NCI-H128 (cell line): ENCODE measurements around the gene MBOAT1.
"Not testable (repeated sequence)": the region's sequence is repeated elsewhere in the genome, so short reads cannot be mapped to it uniquely, and the experiment has no call there.

Experiments used
- DNase-seq: peaks from one replicate; lab custom pipeline; 2025; ENCODE audit not compliant: unreplicated experiment; lab: John Stamatoyannopoulos, UW

MBOAT1 gene, protein sequence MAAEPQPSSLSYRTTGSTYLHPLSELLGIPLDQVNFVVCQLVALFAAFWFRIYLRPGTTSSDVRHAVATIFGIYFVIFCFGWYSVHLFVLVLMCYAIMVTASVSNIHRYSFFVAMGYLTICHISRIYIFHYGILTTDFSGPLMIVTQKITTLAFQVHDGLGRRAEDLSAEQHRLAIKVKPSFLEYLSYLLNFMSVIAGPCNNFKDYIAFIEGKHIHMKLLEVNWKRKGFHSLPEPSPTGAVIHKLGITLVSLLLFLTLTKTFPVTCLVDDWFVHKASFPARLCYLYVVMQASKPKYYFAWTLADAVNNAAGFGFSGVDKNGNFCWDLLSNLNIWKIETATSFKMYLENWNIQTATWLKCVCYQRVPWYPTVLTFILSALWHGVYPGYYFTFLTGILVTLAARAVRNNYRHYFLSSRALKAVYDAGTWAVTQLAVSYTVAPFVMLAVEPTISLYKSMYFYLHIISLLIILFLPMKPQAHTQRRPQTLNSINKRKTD

DNA sequence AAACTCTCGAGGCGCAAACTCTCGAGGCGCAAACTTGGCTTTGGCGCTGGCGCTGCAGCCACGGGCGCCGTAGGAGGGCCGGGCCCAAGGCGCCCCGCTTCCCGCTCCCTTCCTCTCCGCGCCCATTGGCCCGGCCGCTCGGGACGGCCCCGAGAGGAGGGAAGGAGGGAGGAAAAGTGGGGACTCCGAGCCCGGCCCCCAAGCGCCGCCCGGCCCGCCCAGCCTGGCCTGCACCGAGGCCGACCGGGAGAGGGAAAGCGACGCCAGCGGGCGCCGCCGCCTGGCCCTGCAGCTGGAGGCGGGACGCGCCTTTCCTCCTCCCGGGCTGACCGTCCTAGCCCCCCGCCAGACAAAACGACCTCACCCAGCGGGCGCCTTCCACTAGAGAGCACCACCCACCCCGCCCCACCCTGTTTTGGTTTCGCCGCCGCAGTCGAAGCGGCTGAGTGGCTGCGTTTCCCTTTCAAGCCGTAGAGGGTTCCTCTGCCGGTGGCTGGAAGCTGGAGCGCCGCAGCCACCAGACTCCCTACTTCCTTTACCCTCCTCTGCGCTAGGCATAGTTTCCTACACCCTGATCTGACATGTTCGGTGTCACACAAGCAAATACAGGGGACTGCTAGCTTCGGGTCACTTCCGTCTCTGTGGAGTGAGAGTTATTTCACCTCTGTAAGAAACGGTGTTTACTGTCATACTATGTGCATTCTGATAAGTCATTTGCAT lies at the start of gene MBOAT1:
TSS of gene MBOAT1 (minus strand) at position 78 of the 720 bp plus-strand sequence. CDS start 235 bp downstream, outside the sequence.
- DNase-seq: peak; percentile 38

DNA sequence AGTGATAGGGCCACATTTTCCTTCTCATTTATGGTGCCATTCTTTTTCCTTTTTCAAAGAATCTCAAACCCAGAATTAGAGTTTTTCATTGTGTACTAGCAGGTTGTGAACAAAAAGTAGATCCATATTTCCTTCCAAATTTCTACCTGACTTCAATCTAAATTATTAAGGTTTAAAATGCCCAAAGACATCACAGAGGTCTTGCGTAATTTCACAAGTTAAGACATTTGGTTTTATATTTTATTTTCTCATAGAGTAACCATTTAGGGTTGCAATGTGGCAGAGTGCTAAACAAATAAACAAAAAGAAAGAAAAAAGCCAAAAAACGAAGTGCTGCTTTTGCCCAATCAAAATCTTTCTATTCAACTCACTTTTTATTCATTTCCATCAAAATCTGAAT lies 49.4 kb upstream of the MBOAT1 start:
- DNase-seq: no peak

DNA sequence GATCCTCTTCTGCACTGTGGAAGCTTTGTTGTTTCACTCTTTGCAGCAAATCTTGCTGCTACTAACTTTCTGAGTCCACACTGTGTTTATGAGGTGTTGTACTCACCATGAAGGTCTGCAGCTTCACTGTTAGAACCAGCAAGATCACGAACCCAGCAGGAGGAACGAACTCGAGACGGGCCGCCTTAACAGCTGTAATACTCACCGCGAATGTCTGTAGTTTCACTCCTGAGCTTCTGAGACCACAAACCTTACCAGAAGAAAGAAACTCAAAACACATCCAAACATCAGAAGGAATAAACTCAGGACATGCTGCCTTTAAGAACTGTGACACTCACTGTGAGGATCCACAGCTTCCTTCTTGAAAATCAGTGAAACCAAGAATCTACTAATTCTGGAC lies 48.1 kb upstream of the MBOAT1 start:
- DNase-seq: no peak

DNA sequence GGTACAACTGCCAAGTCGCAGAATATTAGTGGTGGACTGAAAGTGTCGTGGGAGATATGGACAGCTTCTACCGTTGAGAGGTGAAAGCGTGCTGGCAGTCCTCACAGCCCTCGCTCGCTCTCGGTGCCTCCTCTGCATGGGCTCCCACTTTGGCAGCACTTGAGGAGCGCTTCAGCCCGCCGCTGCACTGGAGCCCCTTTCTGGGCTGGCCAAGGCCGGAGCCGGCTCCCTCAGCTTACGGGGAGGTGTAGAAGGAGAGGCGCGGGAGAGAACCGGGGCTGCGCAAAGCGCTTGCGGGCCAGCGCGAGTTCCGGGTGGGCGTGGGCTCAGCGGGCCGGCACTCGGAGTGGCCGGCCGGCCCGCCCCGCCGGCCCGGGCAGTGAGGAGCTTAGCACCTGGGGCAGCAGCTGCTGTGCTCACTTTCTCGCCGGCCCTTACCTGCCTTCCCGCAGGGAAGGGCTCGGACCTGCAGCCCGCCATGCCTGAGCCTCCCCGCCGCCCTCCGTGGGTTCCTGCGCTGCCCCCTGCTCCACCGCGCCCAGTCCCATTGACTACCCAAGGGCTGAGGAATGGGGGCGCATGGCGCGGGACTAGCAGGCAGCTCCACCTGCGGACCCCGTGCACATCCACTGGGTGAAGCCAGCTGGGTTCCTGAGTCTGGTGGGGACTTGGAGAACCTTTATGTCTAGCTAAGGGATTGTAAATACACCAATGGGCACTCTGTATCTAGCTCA lies 47.2 kb upstream of the MBOAT1 start:
- no peak for DNase-seq

DNA sequence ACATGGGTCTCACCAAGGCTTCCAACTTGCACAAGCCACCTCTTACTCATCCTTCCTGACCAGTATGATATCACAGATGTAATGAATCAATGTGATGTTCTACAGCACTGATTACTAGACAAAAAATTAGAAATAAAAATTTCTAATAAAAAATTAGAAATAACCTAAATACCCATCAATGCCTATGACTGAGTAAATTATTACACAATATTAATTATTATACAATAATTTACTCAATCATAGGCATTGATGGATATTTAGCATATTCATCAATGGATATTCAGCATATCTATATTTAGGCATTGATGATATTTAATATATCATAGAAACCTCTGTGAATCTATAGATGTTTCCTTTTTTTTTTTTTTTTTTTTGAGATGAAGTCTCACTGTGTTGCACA lies 43.2 kb upstream of the MBOAT1 start:
- DNase-seq: no peak

DNA sequence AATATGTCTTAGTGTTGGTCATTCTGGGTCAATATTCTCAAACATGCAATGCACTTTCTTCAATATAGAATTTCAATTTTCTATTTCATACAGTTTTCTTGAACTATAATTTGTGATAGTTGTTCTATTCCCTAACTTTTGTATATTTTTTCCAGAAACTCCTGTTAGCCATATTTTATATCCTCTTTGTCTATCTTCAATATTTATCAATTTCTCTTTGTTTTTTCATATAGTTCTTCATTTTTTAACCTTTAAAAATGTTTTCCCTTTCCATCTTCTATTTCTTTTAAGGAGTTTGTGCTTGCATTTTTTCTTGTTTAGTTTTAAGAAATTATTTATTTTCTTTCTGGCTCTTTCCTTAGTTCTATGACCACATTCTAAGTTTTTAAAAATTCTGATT lies 42.0 kb upstream of the MBOAT1 start:
- no peak for DNase-seq

DNA sequence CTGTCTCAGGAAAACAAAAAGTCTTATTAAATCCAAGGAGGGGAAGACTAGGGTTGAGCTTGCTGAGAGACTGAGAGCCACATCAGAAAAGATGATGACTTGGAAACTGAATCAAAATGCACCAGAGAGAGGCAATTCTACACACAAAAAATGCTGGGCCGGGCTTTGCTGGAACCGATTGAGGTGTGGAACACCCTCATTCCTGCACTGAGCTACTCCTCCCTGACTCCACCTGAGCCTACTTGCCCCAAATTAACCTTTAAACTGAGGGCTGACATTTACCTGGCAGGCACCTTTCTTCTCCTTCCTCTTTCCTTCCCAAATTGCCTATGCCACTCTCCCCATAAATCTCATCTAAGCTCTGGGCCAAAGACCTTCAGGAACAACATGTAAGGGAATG lies 40.8 kb upstream of the MBOAT1 start:
- DNase-seq: no peak

DNA sequence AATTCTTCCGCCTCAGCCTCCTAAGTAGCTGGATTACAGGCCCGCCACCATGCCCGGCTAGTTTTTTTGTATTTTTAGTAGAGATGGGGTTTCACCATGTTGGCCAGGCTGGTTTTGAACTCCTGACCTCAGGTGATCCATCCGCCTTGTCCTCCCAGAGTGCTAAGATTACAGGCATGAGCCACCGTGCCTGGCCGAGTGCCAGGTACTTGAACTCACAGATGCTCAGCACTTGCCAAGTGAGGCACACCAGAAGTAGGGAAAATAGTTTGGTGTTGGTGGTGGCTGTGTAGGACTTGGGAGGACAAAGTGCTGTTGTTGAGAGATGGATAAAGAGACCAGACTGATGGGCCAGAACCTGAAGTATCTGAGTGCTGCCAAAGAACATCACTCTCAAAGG lies 40.0 kb upstream of the MBOAT1 start:
- DNase-seq: no peak

DNA sequence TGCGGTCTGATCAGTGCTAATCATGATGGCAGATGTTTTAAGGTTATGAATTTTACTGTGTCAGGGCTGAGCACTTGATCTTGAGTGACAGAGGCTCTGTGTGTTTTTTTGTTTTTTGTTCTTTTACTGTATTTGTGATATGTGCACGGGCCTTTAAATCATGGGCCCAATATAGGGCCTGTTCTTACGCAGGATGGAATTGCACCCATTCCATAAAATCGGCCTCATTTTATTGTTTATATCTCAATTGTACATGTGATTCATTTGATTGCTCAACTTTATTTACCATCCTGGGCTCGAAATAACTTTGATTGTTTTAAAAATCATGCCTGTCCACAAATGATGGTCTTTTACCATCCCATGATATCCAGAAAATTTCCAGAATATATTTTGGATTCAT lies 39.3 kb upstream of the MBOAT1 start:
- no peak for DNase-seq

DNA sequence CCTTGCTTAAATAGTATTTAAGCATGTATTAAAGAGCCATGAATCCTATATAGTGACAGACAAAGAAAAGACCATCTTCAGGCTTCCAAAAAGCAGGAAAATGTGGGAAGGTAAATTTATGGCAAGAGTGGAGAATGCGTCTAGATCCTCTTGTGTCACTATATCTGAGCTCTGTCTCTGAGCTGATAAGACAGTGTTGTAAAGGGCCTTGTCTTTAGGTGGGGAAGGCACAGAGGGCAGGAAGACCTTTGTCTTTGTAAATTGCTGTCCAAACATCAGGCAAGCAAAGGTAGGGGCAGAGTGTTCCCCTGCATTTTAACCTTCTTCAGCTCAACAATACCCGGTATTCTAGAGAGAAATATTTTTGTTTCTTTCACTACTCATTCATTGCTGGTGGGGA lies 33.9 kb upstream of the MBOAT1 start:
- DNase-seq: no peak

DNA sequence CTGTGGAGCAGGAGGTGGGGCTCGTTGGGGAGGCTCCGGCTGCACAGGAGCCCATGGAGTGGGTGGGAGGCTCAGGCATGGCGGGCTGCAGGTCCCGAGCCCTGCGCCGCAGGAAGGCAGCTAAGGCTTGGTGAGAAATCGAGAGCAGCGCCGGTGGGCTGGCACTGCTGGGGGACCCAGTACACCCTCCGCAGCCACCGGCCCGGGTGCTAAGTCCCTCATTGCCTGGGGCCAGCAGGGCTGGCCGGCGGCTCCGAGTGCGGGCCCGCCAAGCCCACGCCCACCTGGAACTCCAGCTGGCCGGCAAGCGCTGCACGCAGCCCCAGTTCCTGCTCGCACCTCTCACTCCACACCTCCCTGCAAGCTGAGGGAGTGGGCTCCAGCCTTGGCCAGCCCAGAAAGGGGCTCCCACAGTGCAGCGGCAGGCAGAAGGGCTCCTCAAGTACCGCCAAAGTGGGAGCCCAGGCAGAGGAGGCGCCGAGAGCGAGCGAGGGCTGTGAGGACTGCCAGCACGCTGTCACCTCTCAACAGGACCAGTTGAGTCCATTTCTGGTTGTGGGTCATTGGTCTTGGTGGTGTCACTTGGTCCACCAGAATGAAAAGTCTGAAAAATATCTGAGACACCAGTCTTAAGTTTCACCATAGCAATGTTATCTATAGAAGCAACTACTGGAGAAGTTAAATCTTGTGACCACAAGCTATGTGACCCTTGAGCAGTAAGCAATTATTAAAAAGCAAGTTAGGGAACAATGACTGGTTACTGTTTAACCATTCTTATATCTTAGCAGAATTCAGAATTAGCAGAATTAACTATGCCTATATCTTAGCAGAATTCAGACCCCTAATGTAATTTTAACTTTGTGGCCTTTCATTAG lies 32.8 kb upstream of the MBOAT1 start:
- DNase-seq: not testable (repeated sequence)

DNA sequence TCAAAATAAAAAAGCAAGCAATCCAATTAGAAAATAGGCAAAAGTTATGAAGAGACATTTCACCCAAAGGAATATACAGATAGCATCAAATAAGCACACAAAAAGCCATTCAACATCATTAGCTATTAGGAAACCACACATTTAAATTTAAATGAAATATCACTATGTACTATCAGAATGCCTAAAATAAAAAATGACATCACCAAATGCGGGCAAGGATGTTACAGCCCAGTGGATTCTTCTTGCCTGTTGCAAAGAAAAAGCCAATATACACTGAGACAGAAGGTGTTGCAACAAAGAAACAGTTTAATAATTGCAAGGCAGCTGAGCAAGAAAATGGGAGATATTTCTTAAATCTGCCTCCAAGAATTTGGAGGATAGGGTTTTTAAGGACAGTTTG lies 31.0 kb upstream of the MBOAT1 start:
- no peak for DNase-seq

DNA sequence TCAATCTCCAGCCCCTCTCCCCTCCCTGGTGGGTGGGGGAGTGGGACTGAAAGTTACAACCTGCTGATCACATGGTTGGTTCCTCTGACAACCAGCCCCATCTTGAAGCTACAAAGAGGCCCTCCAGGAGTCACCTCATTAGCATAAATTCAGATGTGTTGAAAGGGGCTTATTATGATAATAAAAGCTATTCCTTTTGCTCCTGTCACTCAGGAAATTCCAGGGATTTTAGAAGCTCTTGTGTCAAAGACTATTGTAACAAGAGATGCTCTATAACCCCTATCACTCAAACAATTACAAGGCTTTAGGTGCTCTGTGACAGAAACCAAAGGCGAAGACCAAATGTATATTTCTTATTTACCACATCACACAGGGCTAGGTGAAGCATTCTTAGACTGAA lies 30.1 kb upstream of the MBOAT1 start:
- no peak for DNase-seq

DNA sequence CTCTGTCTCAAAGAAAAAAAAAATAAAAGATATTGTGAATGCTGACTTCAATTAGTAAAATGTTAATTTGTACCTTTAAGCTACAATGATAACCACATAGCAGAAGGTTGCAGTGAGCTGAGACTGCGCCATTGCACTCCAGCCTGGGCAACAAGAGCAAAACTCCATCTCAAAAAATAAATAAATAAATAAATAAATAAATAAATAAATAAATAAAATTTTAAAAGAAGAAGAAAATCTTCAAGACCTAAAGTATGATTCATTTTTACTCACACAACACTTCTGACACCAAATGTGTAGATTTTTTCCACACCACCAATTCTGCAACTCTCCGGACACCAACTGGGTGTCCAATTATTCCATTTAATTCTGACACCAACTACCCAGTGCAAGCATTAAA lies 28.8 kb upstream of the MBOAT1 start:
- DNase-seq: no peak

DNA sequence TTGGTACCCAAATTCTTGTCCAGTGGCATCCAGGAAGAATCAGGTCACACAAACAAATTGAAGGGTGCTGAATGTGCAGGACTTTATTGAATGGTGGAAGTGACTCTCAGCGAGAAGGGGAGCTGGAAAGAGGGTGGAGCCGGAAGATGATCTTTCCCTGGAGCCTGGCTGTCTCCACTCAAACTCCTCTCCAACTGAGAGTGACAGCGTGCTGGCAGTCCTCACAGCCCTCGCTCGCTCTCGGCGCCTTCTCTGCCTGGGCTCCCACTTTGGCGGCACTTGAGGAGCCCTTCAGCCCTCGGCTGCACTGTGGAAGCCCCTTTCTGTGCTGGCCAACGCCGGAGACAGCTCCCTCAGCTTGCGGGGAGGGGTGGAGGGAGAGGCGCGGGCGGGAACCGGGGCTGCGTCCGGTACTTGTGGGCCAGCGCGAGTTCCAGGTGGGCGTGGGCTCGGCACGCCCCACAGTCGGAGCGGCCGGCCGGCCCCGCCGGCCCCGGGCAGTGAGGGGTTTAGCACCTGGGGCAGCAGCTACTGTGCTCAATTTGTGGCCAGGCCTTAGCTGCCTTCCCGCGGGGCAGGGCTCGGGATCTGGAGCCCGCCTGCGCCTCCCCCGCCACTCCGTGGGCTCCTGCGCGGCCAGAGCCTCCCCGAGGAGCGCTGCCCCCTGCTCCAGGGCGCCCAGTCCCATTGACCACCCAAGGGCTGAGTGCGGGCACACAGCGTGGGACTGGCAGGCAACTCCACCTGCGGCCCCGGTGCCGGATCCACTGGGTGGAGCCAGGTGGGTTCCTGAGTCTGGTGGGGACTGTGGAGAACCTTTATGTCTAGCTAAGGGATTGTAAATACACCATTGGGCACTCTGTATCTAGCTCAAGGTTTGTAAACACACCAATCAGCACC lies 26.7 kb upstream of the MBOAT1 start:
- no peak for DNase-seq

DNA sequence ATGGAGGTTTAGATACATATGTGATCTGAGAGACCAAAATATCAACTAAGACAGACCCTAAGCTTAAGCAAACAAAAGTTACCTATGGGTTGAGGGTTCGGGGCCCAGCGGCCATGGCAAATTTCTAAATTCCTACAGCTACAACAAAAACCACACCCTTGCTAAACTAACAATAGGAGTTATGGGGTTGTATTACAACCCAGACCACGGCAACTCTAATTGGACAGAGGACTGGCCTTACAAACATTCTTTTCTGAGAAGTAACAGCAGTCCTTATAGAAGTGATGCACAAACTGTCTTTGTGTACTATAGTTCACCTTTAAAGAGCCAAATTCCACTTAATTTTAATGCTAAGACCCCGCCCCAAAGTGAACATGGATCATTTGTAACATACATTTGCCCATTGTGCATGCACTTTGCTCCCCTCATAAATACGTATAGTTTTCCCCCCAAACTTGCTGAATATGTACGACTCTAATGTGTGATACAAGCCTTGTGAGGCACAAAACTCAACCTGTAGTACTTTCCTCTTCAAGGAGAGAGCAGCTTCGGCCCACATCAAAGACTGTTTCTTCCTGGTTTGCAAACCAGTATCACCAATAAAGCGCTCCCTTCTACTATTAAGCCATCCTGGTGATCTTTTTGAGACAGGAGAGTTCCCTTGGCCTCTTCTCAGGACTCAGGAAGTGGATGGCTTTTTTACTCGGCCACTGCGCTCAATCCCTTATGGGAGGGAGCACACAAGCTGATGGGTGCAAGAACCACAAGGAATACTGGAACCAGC lies 25.6 kb upstream of the MBOAT1 start:
- DNase-seq: no peak

DNA sequence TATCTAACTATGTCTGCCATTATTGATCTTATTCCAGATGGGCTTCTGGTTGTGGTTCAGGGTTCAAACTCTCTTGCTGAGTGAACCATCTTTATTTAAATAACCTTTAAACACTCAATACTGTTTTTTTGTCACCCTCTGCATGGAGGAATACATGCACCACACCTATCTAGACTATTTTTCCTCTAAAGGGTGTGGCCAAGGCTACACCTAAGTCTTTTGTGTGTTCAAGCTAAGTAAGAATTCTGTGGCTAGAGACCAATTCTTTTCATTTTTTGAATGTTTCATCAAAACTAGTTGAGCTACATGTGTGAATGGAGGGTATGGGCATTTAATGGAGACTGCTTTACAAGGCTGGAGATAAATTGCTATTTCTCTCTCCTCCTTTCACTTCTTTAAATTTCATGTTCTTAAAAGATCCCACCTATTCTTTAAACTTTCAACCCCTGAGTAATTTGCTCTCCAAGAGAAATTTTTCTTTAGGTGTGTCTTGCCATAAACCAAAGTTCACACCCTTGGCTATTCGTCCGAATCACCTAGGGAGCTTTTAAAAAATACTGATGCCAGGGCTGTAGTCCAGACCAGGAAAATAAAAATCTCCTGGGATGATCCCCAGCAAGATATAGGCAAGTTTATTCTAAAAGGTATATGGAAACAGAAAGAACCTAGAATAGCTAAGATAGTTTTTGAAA lies 24.8 kb upstream of the MBOAT1 start:
- no peak for DNase-seq

DNA sequence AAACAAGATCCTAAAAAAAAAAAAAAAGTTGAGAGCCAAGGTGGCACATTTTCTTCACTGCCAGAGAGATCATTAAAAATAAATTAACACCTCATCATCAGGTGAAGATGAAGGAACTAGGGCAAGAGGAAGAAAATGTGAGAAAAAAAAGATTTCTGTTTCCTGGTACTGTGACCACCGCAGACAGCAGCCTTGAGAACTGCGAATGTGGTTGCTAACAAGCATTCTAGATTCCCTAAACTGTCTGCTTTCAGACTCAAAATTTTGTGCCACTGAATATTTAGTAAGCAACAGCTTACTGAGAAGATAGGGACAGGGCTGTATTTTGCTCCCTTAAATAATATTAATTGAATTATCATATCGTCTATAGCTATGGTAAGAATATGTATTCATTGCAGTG lies 24.1 kb upstream of the MBOAT1 start:
- no peak for DNase-seq
